ENCODE measurements around the gene KIF26A. TPM values are rescaled to one million over a fixed set of nuclear protein-coding genes. Genes with fewer than 3 reads are reported as not detected.

KIF26A gene
- total RNA-seq, 1 experiment from 2014 or later: 3.1 TPM

DNA sequence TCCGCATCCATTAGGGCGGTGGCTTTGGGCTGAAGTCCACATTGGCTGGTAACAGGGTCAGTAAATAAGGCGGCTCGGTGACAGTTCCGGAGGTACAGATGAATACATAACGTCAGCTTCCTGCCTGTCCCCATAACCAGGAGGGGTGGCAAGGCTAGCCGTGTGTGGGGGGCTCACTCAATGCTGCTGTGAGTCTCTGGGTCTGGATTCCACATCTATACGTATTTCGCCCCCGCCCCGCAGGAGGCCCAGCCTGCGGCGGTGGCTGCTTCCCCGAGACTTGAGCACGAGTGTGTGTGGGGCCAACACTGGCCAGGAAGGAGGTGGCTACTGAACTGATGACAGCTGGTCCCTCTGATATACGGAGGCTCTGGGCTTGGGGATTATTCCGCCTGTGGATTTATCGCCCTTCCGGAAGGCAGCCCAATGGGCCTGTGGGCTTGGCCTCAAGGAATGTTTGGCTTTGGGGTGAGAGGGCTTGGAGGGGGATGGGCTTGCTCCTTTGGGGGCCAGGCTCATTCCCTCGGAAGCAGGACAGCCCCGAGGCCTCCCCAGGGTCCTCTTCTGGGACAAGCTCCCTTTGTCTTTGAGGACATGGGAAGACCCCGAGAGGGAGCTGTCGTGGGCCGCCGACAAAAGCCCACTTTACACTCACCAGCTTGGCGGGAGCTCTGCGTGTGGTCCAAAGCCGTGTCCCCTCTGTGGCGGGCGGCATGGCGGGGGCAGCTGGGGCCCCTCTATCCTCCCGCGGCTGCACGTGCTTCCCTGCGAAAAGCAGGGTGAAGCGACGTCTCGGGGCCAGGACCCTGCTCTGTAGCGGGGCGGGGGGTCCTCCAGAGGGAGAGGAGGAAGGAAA, 82.1 kb downstream of the KIF26A start:
- no TSS peak for BruUV-seq (replicated peaks)
- CTCF ChIA-PET: interaction anchor here (0.5 kb wide), 1 partner anchor 149 kb away, joined by 3 read pairs; no protein-coding TSS in a partner anchor
- no peak for ATAC-seq

DNA sequence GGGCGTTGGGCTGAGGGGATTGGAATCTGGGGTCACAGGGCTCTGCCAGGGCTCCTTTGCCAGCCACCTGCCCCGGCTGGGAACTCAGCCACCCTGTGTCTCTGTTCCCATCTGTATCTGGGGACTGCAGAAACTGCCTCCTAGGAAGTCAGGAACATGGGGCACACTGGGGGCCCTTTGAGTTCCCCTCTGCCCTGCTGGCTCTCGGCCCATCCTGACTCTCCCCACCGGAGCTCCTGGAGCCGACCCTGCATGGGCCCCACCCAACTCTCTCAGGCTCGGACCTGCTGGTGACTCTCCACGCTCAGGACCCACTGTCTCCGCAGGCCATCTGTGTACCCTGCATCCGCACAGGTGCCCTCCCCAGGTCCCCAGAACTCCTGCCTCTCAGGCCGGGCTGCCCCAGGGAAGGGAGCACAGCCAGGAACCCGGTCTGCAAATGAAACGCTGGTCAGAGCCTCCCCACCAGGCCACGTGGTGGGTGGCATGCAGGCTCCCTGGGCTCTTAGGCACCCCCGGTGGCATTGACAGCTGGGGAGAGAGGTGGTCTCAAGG, 82.8 kb downstream of the KIF26A start:
- intact Hi-C loops (cut with micrococcal nuclease): no loop called here
- peaks cover 35% of the 10 kb centered on the region for H3K27me3 ChIP-seq (ENCODE audit: low read length)
- no TSS peak for BruUV-seq (replicated peaks)
- DNase-seq (no peak), ATAC-seq (no peak)
- H3F3A ChIP-seq (ENCODE audit: low read length, unreplicated experiment): no peaks in the 10 kb centered on the region
- ChIA-PET CTCF (interaction anchor here (0.5 kb wide), 1 partner anchor 148 kb away, joined by 3 read pairs; no protein-coding TSS in a partner anchor), POLR2A (ENCODE audit: unreplicated experiment) (no interaction called here)
- H3K4me2 ChIP-seq (ENCODE audit: low read length): no peak overlapping the region
- no peak overlapping the region for H3K9ac ChIP-seq (ENCODE audit: low read length)
- no peak overlapping the region for H3K4me3 ChIP-seq (ENCODE audit: low read length)
- H3K4me1 ChIP-seq (ENCODE audit: insufficient read depth, low read length): peaks cover 3% of the 10 kb centered on the region
- no peak for TF ChIP-seq EZH2 (IDR thresholded peaks at IDR 0.05; ENCODE audit: low read length, unreplicated experiment)
- TF ChIP-seq, protein P1, sequence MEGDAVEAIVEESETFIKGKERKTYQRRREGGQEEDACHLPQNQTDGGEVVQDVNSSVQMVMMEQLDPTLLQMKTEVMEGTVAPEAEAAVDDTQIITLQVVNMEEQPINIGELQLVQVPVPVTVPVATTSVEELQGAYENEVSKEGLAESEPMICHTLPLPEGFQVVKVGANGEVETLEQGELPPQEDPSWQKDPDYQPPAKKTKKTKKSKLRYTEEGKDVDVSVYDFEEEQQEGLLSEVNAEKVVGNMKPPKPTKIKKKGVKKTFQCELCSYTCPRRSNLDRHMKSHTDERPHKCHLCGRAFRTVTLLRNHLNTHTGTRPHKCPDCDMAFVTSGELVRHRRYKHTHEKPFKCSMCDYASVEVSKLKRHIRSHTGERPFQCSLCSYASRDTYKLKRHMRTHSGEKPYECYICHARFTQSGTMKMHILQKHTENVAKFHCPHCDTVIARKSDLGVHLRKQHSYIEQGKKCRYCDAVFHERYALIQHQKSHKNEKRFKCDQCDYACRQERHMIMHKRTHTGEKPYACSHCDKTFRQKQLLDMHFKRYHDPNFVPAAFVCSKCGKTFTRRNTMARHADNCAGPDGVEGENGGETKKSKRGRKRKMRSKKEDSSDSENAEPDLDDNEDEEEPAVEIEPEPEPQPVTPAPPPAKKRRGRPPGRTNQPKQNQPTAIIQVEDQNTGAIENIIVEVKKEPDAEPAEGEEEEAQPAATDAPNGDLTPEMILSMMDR (conservative IDR thresholded peaks at IDR 0.05; ENCODE audit: low read depth, low read length): no peak
- no peak for TF ChIP-seq EZH2phosphoT487 (IDR thresholded peaks at IDR 0.05; ENCODE audit: borderline replicate concordance, low read length)
- H3K9me3 ChIP-seq (ENCODE audit: low read length): no peaks in the 10 kb centered on the region
- no peaks in the 10 kb centered on the region for H3K36me3 ChIP-seq (ENCODE audit: low read depth, low read length)
- H3K79me2 ChIP-seq (ENCODE audit: low read length): no peaks in the 10 kb centered on the region
- H3K27ac ChIP-seq (ENCODE audit: low read length): no peak overlapping the region
- H2AFZ ChIP-seq (ENCODE audit: low read length): no peak overlapping the region
- H4K20me1 ChIP-seq (ENCODE audit: low read length): no peaks in the 10 kb centered on the region
- no peaks in the 10 kb centered on the region for H3K9me2 ChIP-seq (replicated peaks; ENCODE audit: low read length)

More for the DNA sequence above, 82.1 kb downstream of the KIF26A start:
- Histone ChIP-seq H3K4me3 (ENCODE audit: low read length) (no peak overlapping the region), H4K20me1 (ENCODE audit: low read length) (no peaks in the 10 kb centered on the region), H3K4me2 (ENCODE audit: low read length) (no peak overlapping the region), H3F3A (ENCODE audit: low read length, unreplicated experiment) (no peaks in the 10 kb centered on the region), H3K27ac (ENCODE audit: low read length) (no peak overlapping the region), H3K9me3 (ENCODE audit: low read length) (no peaks in the 10 kb centered on the region), H3K4me1 (ENCODE audit: insufficient read depth, low read length) (no peaks in the 10 kb centered on the region), H3K36me3 (ENCODE audit: low read depth, low read length) (no peaks in the 10 kb centered on the region), H2AFZ (ENCODE audit: low read length) (no peak overlapping the region), H3K9me2 (replicated peaks; ENCODE audit: low read length) (no peaks in the 10 kb centered on the region), H3K9ac (ENCODE audit: low read length) (no peak overlapping the region), H3K79me2 (ENCODE audit: low read length) (no peaks in the 10 kb centered on the region), H3K27me3 (ENCODE audit: low read length) (peaks cover 35% of the 10 kb centered on the region)
- intact Hi-C loops (cut with micrococcal nuclease): no loop called here
- POLR2A ChIA-PET (ENCODE audit: unreplicated experiment): no interaction called here
- TF ChIP-seq, protein P1 (conservative IDR thresholded peaks at IDR 0.05; ENCODE audit: low read depth, low read length): no peak
- TF ChIP-seq EZH2 (IDR thresholded peaks at IDR 0.05; ENCODE audit: low read length, unreplicated experiment) (no peak), EZH2phosphoT487 (IDR thresholded peaks at IDR 0.05; ENCODE audit: borderline replicate concordance, low read length) (no peak)
- no peak for DNase-seq
